HG03139 (cell line): ENCODE measurements around the gene HOXB4.

Experiments used
- ATAC-seq: cut with Tn5 transposase; IDR thresholded peaks from one replicate; pipeline ENCODE4 v1.9.1; 2021; ENCODE audit not compliant: unreplicated experiment

The HOXB4 gene

GRCh38 chr17:48549914-48550501 lies 28.1 kb downstream of the HOXB4 start:
- no peak for ATAC-seq

- no peak for ATAC-seq
These were observed 28.9 kb downstream of the HOXB4 start for GRCh38 chr17:48549281-48549630.

DNA sequence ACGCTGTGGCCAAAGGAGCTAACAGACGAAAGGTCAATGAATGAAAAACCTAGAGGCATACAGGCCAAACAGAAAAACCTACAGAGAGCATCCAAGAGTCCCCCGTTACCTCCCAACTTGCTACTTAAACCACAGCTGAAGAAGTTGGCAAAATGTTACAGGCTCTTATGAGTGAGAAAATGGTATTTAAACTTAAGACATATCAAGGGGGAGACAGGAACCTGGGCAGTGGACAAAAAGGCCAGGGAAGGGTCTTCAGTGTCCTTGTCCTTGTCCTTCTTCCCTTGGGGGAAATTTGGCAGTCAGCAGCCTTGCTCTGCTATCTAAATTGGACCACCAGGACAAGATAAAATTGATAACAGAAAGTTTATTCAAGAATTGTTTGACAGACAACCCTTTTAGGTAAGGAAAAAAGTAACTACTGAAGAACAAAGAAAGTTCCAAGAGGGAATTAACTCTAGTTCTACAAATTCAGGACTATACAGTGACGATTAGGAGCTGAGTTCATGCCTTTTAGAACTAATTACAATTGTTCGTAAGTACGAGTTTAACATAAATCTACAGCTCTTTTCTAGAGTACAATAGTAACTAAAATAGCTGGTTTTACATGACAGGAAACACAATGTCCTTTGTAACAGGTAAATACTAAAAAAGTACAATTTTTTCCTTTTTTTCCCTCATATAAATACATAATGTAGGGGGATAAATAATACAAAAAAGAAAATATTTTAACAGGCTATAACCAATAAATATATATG lies 29.4 kb downstream of the HOXB4 start:
- ATAC-seq: no peak

DNA sequence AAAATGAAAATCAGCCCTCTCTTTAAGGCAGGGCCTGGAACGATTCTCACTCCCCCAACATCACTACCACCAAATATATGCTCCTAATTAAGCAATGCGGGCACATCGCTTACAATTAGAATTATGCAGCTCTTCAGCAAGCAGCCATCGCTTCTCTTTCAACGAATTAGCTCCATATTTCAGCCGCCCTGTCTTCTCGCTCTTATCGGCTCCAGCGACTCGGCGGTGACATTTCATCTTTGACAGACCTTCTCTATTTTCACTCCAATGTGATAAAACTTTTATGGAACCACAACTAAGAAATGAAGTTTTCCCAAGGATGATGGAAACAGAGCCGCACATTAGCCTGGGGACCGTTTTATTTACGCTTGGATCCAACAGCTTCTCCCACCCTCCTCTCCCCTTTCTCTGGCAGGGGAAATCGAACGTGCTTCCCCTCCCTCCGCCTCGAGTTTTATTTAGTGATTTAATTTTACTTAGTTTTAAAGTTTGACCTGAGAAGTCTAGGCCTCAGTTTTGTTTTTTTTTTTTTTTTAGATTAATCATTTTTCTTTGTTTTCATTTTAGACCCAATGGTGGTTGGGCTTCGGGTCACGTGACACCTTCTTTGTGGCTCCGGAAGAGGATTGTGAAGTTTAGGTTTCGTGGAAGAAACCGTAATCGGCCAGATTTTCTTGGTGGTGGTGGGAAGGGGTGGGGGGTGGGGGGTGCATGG lies 30.2 kb downstream of the HOXB4 start:
- no peak for ATAC-seq

DNA sequence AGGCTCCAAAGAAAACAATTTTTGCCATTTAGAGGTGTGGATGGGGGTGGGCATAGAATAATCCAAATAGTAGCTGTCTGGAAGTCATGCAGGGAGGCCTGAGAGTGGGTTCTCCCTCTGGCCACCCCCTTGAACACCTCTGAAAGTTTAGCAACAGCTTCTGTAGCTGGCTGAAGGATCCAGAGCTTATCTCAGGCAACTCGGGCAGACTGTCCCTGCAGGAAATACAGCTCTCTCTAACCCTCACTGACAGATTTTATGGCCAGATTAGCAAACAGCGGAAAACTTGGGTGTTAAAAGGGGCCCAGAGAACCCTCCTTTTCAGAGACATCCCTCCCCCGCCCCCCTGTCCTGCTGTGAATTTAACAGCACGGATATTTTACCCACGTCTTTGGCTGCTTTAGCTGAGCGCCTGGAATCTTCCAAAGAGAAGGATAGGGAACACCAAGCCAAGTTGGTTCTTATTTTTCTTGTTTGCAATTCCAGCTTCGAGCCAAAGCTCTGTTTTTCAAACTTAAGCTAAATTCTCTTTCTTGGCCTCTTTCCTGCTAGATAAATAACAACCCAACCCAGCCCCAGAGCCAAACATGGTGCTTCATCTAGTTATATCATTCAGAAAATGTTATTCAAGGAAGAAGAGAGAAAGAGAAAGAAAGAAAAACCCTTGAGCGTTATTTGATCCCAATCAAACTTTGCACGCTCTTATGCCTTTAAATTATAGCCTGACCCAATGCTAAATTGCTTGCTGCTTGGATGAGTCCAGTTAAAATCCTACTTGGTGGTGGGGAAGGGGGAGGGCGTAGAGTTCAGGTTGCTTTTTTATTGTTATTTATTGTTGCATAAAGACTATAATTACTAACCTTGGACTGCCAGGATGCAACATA lies 31.0 kb downstream of the HOXB4 start:
- ATAC-seq: no peak

- no peak for ATAC-seq
These were observed 31.8 kb downstream of the HOXB4 start for GRCh38 chr17:48546137-48546923.

DNA sequence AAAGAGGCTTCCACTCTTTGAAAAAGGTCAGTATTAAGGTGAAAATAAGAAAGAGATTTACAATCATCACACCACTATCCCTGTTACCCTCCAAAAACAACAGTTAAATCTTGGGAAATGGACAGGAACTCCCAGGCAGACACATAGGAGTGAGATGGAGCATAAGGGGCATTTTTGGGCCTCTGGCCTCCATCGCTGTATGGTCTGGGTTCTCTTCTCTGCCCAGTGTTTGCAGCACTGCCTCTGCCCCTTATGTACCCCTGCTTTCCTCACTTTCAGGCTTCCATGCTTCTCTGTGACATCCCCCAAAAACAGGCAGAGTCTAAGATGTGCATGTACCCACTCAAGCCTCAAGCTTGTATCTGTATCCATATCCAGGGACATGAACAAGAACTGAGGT lies 32.6 kb downstream of the HOXB4 start:
- ATAC-seq: no peak

DNA sequence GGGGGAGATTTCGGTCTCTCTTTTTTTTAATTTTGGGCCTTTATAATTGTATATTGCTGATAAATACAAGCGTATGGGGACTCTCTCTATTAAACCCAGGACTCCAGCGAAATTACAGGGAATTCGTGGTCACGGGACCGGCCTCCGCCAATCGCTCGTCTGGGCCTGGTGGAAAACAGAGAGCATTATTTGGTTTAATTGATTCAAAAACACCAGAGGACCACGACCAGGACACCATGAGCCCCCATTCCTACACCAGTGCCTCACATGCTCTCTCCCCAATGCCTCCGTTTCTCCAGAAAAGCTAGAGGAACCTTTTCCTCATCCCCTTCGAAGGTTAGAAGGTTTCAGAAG lies 33.2 kb downstream of the HOXB4 start, which contains the start of gene HOXB2:
Gene HOXB2, minus strand, starts transcription at position 88 of the 354 bp plus-strand sequence. CDS start 198 bp downstream, outside the sequence.
- no peak for ATAC-seq

DNA sequence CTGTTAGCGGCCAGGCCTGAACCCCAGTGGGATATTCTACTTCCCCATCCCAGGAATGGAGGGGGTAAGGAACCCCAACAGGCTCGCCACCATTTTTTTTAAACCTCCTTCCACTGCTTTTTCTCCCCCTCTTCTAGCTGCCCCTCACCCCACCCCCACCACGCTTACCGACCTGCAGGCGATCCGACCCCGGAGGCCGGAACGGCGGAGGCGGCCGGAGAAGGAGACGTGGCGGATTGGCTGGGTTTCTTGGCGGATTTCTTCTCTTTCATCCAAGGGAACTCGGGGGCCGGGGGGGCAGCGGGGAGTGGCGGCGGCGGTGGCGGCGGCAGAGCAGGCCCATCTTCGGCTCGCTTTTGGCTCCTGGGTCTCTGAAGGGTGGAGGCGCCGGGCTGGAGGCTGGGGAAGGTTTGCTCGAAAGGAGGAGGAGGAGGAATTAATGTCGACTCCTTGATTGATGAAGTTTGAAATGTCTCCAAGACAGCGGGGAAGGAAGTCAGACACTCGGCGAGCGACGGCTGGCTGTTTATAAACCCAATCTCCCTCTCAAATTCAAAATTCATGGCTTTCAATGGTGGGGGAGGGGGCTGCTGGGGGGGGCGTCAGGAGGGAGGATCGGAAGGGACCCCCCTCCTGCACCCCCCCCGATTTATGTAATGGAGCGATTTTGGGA lies 33.7 kb downstream of the HOXB4 start:
- ATAC-seq: no peak

- ATAC-seq: no peak
These were observed 34.2 kb downstream of the HOXB4 start for GRCh38 chr17:48543854-48544348.

DNA sequence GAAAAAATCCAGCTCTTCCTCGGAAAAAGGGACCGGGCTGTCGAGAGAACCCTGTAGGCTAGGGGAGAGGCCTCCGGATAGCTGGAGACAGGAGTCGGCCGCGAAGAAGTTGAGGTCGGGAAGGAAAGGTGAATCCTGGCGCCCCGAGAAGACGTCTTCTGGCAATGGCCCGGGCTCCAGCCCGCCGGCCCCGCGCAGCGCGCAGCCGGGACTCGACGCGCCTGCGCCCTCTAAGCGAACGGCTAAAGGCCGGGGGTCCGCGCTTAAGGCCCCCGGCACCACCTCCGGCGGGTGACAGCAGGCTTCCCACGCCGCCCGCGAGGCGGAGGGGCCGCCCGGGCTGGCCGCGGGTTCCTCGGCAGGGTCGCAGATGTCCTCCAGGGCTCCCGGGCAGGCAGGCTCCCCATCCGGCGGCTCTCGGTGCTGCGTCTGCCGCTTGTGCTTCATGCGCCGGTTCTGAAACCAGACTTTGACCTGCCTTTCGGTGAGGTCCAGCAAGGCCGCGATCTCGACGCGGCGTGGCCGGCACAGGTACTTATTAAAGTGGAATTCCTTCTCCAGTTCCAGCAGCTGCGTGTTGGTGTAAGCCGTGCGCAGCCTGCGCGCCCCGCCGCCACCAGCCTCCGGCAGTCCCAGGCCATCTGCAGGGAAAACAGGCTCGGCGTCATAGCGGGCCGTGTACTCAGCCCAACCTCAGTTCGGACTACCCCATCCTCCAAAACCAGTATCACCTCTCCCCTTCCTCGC lies 34.9 kb downstream of the HOXB4 start:
- ATAC-seq: no peak

DNA sequence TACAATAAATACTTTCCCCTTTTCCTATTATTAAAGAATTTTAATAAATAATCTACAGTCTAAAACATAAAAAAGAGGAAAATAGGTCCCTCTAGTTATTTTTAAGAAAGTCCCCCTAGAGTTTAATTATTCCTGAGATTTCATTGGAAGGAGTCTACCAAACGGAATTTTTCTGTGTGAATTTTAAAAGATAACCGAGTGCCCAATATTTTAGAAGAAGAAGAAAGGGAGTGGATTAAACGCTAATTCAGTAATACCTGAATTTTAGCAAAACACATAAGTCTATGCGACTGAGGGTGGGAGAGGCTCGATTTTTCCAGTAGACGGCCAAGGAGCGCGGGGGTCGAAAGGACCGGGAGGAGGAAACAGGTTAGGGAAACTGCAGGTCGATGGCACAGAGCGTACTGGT lies 35.4 kb downstream of the HOXB4 start:
- ATAC-seq: no peak

GRCh38 chr17:48542114-48542656 lies 36.0 kb downstream of the HOXB4 start:
- no peak for ATAC-seq

DNA sequence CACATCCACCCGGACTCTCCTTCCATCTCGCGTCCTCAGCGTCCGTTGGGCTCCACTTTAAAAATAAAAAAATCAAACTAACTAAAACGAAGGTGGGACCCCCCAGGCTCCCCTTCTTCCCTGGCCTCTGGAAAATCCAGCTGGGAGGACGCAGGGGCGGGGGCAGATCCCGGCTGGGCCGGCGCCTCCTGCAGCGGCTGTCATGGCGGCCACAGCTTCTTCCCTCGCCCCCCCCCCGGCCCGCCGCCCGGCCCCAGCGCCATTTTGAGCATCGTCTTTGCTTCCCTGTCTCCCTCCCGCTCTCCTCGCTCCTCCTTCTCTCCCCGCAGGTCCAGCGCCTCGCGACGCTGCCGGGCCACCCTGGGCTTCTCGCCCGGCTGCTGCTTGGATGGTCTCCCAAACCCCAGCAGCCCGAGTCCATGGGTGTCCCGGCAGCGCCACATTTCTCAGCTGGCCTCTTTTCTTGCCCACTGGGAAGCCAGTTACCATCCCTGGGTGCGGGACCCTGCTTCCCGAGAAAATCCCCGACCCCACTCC lies 36.5 kb downstream of the HOXB4 start:
- ATAC-seq: no peak

DNA sequence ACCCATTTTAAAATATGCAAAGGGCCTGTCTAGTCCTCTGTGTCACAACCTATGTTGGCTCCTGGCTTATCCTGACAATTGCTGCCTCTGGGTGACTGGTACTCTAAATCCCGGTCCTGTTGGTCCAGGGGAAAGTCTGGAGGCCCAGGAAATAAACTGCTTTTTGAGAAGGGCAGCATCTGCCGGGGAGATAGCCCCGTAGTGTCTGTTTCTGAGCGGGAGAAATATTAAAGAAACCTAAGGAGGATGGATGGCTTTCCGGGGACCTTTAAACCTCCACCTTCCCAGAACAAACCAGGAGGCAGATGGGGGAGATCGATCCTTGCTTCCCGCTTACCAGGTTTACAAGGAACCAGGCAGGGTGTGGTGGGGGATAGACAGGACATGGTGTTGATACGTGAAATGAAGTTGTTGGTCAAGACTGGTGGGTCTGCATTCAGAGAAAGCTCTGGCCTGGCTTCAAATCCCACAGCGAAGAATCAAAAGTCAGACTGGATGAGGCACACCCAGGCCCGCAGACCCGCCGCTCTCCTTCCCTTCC lies 37.0 kb downstream of the HOXB4 start:
- ATAC-seq: no peak

GRCh38 chr17:48540213-48540612 lies 37.9 kb downstream of the HOXB4 start:
- no peak for ATAC-seq

DNA sequence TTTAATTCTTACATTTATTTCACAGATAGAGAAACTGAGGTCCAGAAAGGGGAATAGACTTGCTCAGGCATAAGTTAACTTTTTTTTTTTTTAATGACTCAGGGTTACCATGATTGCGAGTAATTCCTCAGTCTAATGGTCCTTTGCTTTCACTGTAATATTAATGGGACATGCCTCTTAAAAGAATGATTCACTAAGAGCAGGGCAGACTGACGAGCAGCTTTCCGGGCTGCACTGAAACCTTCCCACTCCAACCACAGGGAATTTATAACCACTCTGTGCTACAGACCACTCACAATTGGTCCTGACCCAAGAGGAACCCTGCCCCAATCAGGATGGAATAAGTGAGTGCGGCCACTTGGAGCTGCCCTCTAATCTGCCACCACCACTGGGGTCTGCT lies 39.0 kb downstream of the HOXB4 start:
- no peak for ATAC-seq

GRCh38 chr17:48537316-48537715 lies 40.8 kb downstream of the HOXB4 start:
- no peak for ATAC-seq
